BLaER1 treated with 17β-estradiol and CSF1 and Interleukin-3, amounts not matched to agents 10 nM and 100 nM (cell line): Measurements from ENCODE around the gene NOP16.

Source experiments
- H3K27ac ChIP-seq, 11 experiments: shearing (Covaris generic); formaldehyde crosslinking; 2 replicates each; pipeline ENCODE4 v1.8.1; 2022
- H3K27me3 ChIP-seq, 11 experiments: shearing (Covaris generic); formaldehyde crosslinking; 2 replicates each; pipeline ENCODE4 v1.8.1; 2022
- H3K36me3 ChIP-seq, 11 experiments: shearing (Covaris generic); formaldehyde crosslinking; 2 replicates each; pipeline ENCODE4 v1.8.1; 2022
- H3K4me1 ChIP-seq, 10 experiments: shearing (Covaris generic); formaldehyde crosslinking; 2 replicates each; pipeline ENCODE4 v1.8.1; 2022
- H3K4me2 ChIP-seq, 11 experiments: shearing (Covaris generic); formaldehyde crosslinking; 2 replicates each; pipeline ENCODE4 v1.8.1; 2022
- H3K4me3 ChIP-seq, 10 experiments: shearing (Covaris generic); formaldehyde crosslinking; 2 replicates each; pipeline ENCODE4 v1.8.1; 2022
- H3K9ac ChIP-seq, 11 experiments: shearing (Covaris generic); formaldehyde crosslinking; 2 replicates each; pipeline ENCODE4 v1.8.1; 2022
- H3K9me3 ChIP-seq, 11 experiments: shearing (Covaris generic); formaldehyde crosslinking; replicated peaks in 1 of 11; 2 replicates each; pipeline ENCODE4 v1.8.1; 2022
- H4K20me1 ChIP-seq, 11 experiments: shearing (Covaris generic); formaldehyde crosslinking; 2 replicates each; pipeline ENCODE4 v1.8.1; 2022
- Cebpa-rat ChIP-seq, 11 experiments: shearing (Covaris generic); IDR thresholded peaks; 2 replicates each; pipeline ENCODE4 v1.8.1; 2022

NOP16 gene

DNA sequence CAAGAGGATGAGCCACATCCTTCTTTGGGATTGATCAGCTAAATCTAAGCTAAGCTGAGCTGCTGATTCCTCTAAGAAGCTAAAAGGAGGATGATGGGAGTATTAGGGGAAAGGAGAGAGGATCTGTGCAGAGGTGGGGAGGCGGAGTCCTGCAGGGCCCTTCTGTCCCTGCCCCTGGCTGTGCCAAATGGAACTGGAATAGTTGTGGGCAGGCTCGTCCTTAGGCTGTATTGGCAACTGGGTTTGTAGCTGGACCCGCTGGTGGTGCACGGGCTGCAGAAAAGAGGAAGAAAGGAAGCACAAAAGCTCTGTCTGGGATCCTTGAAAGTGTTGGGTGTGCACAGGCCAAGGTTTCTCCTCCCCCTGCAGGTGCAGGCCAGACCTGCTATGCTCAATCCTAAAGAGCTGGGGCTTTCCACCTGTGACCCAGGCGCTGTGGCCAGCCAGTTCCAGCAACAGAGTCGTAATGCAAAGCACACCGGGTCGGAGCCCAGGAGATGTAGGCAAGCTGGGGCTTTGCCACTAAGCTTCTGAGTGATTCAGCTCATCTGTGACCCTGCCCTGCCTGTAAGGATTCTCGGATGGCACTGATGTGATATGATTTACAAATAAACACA, 18.1 kb upstream of the NOP16 start:
- TF ChIP-seq Cebpa-rat (IDR thresholded peaks at IDR 0.05), result no peak
- Histone ChIP-seq H3K36me3 (peaks cover 25 to 82% (median 54%) of the 10 kb centered on the region in 11 experiments), H3K4me2 (no peak overlapping the region), H3K9me3 (no peaks in the 10 kb centered on the region), H3K9ac (no peak overlapping the region), H4K20me1 (peaks cover 3 to 47% (median 11%) of the 10 kb centered on the region in 11 experiments; a peak in 12 of 22 replicates), H3K4me1 (peaks cover 0 to 12% (median 7%) of the 10 kb centered on the region in 10 experiments; a peak in 11 of 20 replicates), H3K27ac (no peak overlapping the region), H3K27me3 (no peaks in the 10 kb centered on the region), H3K4me3 (no peak overlapping the region)

DNA sequence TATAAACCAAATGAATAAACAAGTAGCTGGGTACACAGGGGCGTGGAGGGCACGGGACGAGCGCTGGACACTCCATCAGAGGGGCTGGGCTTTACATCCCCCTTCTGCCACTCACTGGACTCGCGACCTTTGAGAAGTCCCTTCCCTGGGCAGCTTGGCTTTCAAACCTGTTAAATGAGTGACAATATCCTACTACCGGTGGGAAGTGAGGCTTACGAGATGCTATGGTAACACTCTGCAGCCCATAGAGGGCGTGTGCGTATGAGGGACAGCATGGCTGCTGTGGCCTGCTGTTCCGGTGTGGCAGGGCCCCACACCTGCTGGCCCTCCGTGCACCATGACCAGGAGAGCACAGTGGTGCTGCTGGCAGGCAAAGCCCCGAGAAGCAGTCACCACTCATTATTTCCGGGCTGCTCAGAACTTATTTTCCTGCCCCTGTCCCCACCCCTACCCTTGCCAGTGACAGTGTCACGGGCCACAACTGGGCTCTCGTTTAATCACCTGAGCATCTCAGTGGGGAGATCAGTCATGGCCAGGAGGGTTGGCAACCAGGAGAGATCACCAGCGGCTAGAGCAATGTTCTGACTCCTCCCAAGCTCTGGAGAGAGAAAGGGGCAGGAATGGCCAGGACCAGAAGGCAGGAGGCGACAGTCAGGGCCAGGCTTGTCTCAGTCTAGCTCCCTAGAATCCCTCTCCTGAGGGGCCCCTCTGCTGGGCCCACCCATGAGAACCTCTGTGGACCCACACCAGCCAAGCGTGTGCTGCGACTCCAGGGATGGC, 17.4 kb upstream of the NOP16 start:
- H3K27me3 ChIP-seq, result no peaks in the 10 kb centered on the region
- H3K4me3 ChIP-seq, result no peak overlapping the region
- H3K27ac ChIP-seq, result no peak overlapping the region
- peaks cover 25 to 84% (median 54%) of the 10 kb centered on the region in 11 experiments for H3K36me3 ChIP-seq
- TF ChIP-seq Cebpa-rat (IDR thresholded peaks at IDR 0.05), result no peak
- H4K20me1 ChIP-seq, result peaks cover 1 to 40% (median 5%) of the 10 kb centered on the region in 11 experiments; a peak in 12 of 22 replicates
- no peak overlapping the region for H3K9ac ChIP-seq
- no peaks in the 10 kb centered on the region for H3K9me3 ChIP-seq
- H3K4me1 ChIP-seq, result peaks cover 0 to 5% (median under 1%) of the 10 kb centered on the region in 10 experiments; a peak in 7 of 20 replicates
- no peak overlapping the region for H3K4me2 ChIP-seq

DNA sequence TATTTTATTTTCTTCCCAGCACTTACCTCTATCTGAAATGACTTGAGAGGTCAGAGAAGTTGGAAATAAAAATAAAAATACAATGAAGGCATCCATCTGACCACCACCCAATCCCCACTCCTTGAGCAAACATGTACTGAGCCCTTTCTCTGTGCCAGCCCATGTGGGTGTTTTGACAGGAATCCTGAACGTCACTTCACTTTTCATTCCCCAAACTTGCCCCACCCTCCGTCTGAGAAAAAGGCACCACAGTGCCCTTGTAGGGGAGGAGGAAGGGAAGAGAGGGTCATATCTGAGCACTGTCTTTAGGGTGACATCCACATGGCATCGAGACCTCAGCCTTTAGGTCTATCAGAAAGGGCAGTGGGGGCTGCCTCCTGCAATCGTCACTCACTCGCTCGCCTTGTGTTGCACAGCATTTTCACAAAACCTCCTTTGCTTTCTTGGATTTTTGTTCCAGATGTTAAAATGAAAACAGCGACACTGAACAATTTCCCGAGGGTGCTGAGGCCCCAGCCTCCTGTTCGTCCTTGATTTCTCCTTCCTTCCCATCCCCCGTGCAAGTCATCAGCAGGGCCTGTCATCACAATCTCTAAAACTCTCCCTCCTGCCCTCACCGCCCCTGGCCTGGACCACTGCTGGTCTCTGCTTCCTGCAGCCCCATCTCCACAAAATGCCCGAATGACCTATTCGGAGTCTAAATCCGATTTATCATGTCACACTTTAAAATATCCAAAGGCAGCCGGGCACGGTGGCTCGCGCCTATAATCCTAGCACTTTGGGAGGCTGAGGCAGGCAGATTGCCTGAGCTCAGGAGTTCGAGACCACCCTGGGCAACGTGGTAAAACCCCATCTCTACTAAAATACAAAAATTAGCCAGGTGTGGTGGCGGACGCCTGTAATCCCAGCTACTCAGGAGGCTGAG, 13.1 kb upstream of the NOP16 start:
- Histone ChIP-seq H3K27me3 (no peaks in the 10 kb centered on the region), H3K4me2 (no peak overlapping the region), H3K27ac (no peak overlapping the region), H3K4me1 (peaks cover 0 to 5% (median 0%) of the 10 kb centered on the region in 10 experiments; a peak in 6 of 20 replicates), H3K9me3 (no peaks in the 10 kb centered on the region), H3K4me3 (no peak overlapping the region), H3K9ac (peak overlapping the region in 2 of 11 experiments; percentile 17 to 25; a peak in 1 of 22 replicates), H4K20me1 (peaks cover 0 to 19% (median 0%) of the 10 kb centered on the region in 11 experiments; a peak in 4 of 22 replicates), H3K36me3 (peaks cover 3 to 68% (median 24%) of the 10 kb centered on the region in 11 experiments; a peak in 19 of 22 replicates)
- no peak for TF ChIP-seq Cebpa-rat (IDR thresholded peaks at IDR 0.05)

DNA sequence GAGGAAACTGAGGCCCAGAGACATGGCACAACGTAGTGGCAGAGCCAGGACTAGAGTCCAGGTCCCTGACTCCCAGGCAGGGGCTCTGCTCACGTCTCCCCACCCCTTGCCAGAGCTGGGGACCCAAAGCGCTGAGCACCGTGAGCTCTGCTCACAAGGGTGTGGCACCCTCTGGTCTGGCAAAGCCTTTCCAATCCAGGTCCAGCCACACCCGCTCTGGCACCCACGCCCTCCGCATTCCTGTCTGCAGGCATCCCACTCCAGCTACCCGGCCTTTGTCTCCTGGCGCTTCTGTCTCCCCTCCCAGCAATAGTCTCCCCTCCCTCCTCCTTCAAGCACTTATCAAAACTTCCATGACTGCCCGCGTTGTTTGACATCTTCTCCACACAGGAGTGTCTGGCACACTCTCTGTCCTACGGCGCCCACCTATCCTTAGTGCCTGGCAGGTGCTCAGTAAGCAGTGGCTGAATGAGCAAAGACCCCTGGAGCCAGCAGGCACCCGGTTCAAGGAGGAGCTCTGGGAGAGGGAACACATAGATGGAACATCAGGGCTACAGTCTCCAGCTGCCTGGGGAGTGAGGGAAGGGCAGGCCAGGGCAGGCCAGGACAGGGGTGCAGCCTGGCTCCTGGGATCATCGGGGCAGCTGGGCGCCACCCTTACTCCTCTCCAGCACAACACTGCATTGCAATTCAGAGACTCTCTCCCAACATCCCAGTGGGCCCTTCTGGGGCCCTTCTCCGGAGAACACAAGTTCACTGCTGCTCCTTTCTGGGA, 12.2 kb upstream of the NOP16 start:
- H3K27ac ChIP-seq, result no peak overlapping the region
- peaks cover 0 to 18% (median 0%) of the 10 kb centered on the region in 11 experiments; a peak in 4 of 22 replicates for H4K20me1 ChIP-seq
- no peak overlapping the region for H3K4me2 ChIP-seq
- peaks cover 0 to 11% (median 0%) of the 10 kb centered on the region in 10 experiments; a peak in 7 of 20 replicates for H3K4me1 ChIP-seq
- no peaks in the 10 kb centered on the region for H3K27me3 ChIP-seq
- H3K36me3 ChIP-seq, result peaks cover 0 to 59% (median 18%) of the 10 kb centered on the region in 11 experiments; a peak in 15 of 22 replicates
- H3K9me3 ChIP-seq, result no peaks in the 10 kb centered on the region
- peak overlapping the region in 1 of 11 experiments; percentile 17; a peak in 1 of 22 replicates for H3K9ac ChIP-seq
- no peak for TF ChIP-seq Cebpa-rat (IDR thresholded peaks at IDR 0.05)
- H3K4me3 ChIP-seq, result no peak overlapping the region

DNA sequence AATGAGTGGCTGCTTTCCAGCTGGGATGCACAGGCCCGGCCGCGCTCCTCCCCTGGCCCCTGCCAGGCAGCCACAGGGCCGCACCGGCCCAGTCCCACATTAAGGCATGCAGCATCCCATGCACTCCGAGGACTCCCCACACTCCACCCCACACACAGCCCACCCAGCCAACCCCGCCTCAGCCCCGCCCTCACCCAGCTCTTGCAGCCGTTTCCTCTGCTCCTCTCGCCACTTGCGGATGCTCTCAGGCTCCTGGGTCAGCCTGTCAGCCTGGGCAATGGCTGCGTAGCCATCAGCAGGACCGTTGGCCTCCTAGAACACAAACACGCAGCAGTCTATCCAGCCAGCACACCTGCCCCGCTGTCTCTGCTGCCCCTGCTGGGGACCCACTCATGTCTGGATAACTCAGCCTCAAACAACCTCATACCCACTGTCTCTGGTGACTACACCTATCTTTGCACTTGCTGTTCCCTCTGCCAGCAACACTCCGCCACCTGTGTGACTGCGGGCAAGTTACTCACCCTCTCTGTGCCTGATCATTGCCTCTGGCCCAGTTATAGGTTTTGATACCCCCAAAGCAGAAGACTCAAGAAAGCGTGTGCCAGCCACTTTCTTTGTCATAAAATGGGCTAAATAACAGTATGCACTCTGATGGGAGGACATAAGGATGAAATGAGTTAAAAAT, 9.5 kb upstream of the NOP16 start:
- Histone ChIP-seq H3K27ac (no peak overlapping the region), H3K4me2 (no peak overlapping the region), H3K36me3 (peaks cover 10 to 59% (median 20%) of the 10 kb centered on the region in 11 experiments), H3K27me3 (no peaks in the 10 kb centered on the region), H3K4me1 (peaks cover 0 to 15% (median under 1%) of the 10 kb centered on the region in 10 experiments; a peak in 8 of 20 replicates), H3K9me3 (no peaks in the 10 kb centered on the region), H3K9ac (no peak overlapping the region), H4K20me1 (peaks cover 0 to 21% (median 0%) of the 10 kb centered on the region in 11 experiments; a peak in 5 of 22 replicates), H3K4me3 (no peak overlapping the region)
- no peak for TF ChIP-seq Cebpa-rat (IDR thresholded peaks at IDR 0.05)

- Histone ChIP-seq H3K4me3 (no peak overlapping the region), H3K9ac (peak overlapping the region in 5 of 11 experiments; percentile 1 to 32 (median 23); a peak in 1 of 22 replicates), H3K9me3 (no peaks in the 10 kb centered on the region), H3K36me3 (peaks cover 25 to 65% (median 35%) of the 10 kb centered on the region in 11 experiments), H3K27ac (0 out of 22 replicates have a peak overlapping the region, but pooled peaks of 1 of the 11 experiments have one; percentile 1), H4K20me1 (peaks cover 0 to 29% (median 0%) of the 10 kb centered on the region in 11 experiments; a peak in 5 of 22 replicates), H3K4me1 (peaks cover 0 to 30% (median 16%) of the 10 kb centered on the region in 10 experiments; a peak in 16 of 20 replicates), H3K27me3 (no peaks in the 10 kb centered on the region), H3K4me2 (peak overlapping the region in 3 of 11 experiments; percentile 13 to 32 (median 22); a peak in 6 of 22 replicates)
- TF ChIP-seq Cebpa-rat (IDR thresholded peaks at IDR 0.05), result no peak
These were observed 7.9 kb upstream of the NOP16 start for GRCh38 chr5:176396330-176396729.

GRCh38 chr5:176394881-176395675, 6.7 kb upstream of the NOP16 start:
- Histone ChIP-seq H3K27me3 (no peaks in the 10 kb centered on the region), H3K27ac (no peak overlapping the region), H3K4me1 (peaks cover under 1 to 43% (median 20%) of the 10 kb centered on the region in 10 experiments; a peak in 18 of 20 replicates), H3K9me3 (no peaks in the 10 kb centered on the region), H4K20me1 (peaks cover 0 to 29% (median 0%) of the 10 kb centered on the region in 11 experiments; a peak in 6 of 22 replicates), H3K4me2 (no peak overlapping the region), H3K4me3 (no peak overlapping the region), H3K9ac (no peak overlapping the region), H3K36me3 (peaks cover 38 to 67% (median 47%) of the 10 kb centered on the region in 11 experiments)
- TF ChIP-seq Cebpa-rat (IDR thresholded peaks at IDR 0.05), result no peak
